Measurements from ENCODE around the gene POLG. TPM values are rescaled to one million over a fixed set of nuclear protein-coding genes. Genes with fewer than 3 reads are reported as not detected.

POLG gene
- total RNA-seq, 2 experiments from 2014 or later: 106 to 109 TPM

DNA sequence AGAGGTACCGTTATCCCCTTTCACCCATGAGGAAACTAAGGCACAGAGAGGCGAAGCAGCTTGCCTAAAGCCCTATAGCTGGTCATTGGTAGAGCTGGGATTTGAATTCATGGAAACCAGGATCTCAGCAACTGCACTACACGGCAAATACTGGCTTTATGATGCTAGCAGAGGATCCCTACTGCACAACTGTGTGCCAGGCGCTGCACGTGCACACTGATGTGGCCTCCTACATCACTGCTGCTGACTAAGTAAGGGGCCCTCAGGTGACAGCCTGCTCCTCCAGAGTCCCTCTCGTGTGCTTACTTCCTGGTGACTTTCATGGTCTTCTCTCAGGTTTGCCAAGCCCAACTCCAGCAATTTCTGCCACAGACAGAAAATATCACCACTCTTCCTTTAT, 3.4 kb upstream of the POLG start:
- Mint-ChIP-seq H3K4me1 (peaks cover 21% of the 10 kb centered on the region), H3K27me3 (peaks cover 13% of the 10 kb centered on the region), H3K9me3 (no peaks in the 10 kb centered on the region), H3K36me3 (ENCODE audit: low read depth) (peaks cover 10% of the 10 kb centered on the region), H3K27ac (no peak overlapping the region), H3K4me3 (no peak overlapping the region)
- no peak for DNase-seq
- POLR2A ChIA-PET: interaction anchor here (1.0 kb wide), 1 partner anchor 64 kb away, joined by 3 read pairs; no protein-coding TSS in a partner anchor
- CTCF ChIA-PET: interaction anchor here (6.5 kb wide), 1 partner anchor 20 kb away, joined by 47 read pairs; no protein-coding TSS in a partner anchor

DNA sequence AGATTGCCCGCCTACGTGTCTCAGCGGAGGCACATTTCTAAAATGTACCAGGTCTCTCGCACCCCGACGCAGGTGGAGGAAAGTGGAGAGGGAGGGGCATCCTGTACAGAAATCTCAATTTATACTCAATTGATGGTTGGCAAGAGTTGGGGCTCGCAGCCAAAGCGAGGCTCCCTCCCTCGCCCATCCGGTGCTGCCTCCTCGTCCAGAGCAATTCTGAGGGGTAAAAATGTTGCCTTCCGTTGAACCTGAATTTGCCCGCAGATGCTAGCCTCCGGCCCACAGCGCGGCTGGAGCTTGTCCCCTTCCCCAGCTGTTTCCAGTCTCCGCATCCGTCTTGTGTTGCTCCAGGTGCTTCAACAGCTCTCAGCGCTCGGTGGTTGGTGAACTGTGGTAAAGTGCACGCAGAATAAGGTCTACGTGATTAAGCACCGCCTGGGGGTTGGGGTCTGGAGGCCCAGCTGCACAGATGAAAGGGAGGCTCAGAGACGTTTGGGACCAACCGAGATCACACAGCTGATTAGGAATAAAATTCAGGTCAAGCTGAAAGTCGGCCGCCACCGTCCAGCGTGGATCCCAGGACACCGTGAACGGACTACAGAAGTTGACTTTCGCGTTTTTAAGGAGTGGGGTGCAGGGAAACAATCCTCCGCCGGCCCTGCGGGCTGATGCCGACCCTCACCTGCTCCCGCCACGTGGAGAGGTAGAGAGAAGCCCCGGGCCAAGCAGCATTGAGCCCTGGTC, 846 bp upstream of the POLG start:
- Mint-ChIP-seq H3K4me3 (peak overlapping the region; percentile 84), H3K4me1 (peaks cover 46% of the 10 kb centered on the region), H3K27me3 (peaks cover 8% of the 10 kb centered on the region), H3K27ac (peak overlapping the region; percentile 93), H3K36me3 (ENCODE audit: low read depth) (peaks cover 33% of the 10 kb centered on the region), H3K9me3 (no peaks in the 10 kb centered on the region)
- no peak for DNase-seq
- CTCF ChIA-PET: interaction anchor here (0.7 to 6.5 kb wide), 8 partner anchors 9 to 132 kb away, joined by 3 to 47 read pairs (median 4); partner anchors contain the start of gene FANCI
- POLR2A ChIA-PET: interaction anchor here (0.9 to 10.5 kb wide), 8 partner anchors 9 to 137 kb away, joined by 3 to 156 read pairs (median 4); partner anchors contain the start of gene FANCI

DNA sequence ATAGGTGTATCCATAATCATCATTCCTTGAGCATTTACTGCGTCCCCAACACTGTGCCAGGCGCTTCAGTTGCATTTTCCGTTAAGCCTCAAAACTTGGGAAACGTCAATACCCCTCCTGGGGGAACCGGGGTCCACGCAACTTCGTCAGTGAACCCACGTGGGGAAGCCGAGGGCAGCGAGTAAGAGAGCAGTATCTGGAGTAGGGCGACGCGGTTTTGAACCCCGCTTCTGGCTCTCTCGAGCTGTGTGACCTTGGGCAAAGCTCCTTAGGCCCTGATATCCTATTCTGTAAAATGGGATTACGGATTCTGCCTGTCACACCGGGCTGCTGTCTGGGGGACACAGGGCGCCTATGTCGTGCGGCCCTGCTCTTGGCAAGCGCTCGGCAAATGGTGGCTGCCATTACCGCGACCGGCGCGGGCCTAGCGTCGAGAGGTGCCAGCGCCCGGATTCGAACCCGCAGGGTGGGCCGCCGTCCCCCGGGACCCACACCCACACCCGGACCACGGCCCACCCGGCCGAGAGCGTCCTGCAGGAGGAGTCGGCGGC, 590 bp downstream of the POLG start:
- POLR2A ChIA-PET: interaction anchor here (1.0 to 10.5 kb wide), 6 partner anchors 16 to 241 kb away, joined by 3 to 156 read pairs (median 12); partner anchors contain the start of genes FANCI and TICRR
- CTCF ChIA-PET: interaction anchor here (0.7 to 6.5 kb wide), 3 partner anchors 10 to 127 kb away, joined by 3 to 47 read pairs (median 17); no protein-coding TSS in a partner anchor
- Mint-ChIP-seq H3K4me3 (peak overlapping the region; percentile 79), H3K36me3 (ENCODE audit: low read depth) (peaks cover 48% of the 10 kb centered on the region), H3K9me3 (no peaks in the 10 kb centered on the region), H3K27ac (peak overlapping the region; percentile 68), H3K4me1 (peaks cover 60% of the 10 kb centered on the region), H3K27me3 (peaks cover 6% of the 10 kb centered on the region)
- DNase-seq: no peak

DNA sequence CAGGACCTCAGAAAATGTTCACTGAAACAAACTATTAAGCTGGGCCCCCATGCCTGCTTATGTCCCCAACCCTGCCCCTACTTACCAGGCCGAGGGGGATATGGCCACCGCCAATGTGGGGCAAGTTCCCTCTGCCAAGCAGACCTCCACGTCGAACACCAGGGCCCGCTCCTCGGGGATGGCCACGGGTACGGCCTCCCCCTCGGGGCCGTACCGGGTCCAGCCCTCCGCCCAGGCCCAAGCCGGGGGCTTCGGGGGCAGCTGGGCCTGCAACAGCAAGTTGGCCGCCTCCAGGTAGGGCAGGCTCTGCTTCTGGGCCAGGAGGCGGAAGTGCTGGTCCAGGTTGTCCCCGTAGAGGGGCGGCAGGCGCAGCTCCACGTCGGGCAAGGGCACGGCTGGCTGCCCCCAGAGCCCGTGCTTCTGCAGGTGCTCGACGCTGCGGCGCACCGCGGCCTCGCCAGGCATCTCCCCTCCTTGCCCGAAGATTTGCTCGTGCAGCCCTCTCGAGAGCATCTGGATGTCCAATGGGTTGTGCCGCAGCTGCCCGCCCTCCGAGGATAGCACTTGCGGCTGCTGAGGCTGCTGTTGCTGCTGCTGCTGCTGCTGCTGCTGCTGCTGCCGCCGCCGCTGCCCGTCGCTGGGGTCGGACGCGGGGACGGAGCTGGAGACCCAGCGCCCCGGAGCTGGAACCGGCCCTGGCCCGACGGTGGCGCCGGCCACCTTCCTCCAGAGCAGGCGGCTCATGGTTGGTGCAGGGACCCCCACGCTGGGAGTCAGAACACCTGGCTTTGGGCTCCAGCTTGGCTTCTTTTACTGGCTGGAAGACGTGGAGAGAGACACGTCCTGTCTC, 1.4 kb downstream of the POLG start:
- no peak for DNase-seq
- Mint-ChIP-seq H3K27ac (peak overlapping the region; percentile 68), H3K4me3 (peak overlapping the region; percentile 79), H3K36me3 (ENCODE audit: low read depth) (peaks cover 56% of the 10 kb centered on the region), H3K27me3 (peaks cover 4% of the 10 kb centered on the region), H3K9me3 (no peaks in the 10 kb centered on the region), H3K4me1 (peaks cover 63% of the 10 kb centered on the region)
- ChIA-PET POLR2A (interaction anchor here (0.6 to 10.5 kb wide), 5 partner anchors 15 to 242 kb away, joined by 3 to 156 read pairs (median 19); partner anchors contain the start of genes FANCI and TICRR), CTCF (interaction anchor here (0.6 to 1.2 kb wide), 4 partner anchors 11 to 1621 kb away, joined by 3 to 5 read pairs (median 3); no protein-coding TSS in a partner anchor)

DNA sequence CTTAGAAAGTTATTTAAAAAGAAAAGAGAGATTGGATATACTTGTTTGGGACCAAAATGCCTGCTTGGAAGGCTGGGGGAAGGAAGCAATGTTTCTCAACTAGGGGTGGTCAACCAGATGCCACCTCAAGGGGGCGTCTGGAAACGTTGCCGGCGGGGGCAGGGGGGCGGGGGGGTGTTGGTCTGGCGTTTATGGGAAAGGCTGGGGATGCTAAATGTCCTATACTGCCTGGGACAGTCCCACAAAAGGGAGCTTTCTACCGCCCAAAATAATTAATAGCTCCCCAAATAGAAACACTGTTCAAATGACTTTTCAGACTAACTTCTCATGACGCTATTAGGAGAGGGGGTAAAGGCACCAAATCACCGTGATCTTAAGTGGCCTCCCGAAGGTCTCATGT, 2.2 kb downstream of the POLG start:
- ChIA-PET POLR2A (interaction anchor here (3.5 to 10.5 kb wide), 2 partner anchors 14 to 31 kb away, joined by 19 to 156 read pairs; no protein-coding TSS in a partner anchor), CTCF (interaction anchor here (0.6 to 1.2 kb wide), 3 partner anchors 27 to 1622 kb away, joined by 3 to 5 read pairs (median 3); no protein-coding TSS in a partner anchor)
- Mint-ChIP-seq H3K27me3 (peaks cover 4% of the 10 kb centered on the region), H3K4me3 (peak overlapping the region; percentile 65), H3K9me3 (no peaks in the 10 kb centered on the region), H3K27ac (peak overlapping the region; percentile 37), H3K4me1 (peaks cover 65% of the 10 kb centered on the region), H3K36me3 (ENCODE audit: low read depth) (peaks cover 61% of the 10 kb centered on the region)
- no peak for DNase-seq

DNA sequence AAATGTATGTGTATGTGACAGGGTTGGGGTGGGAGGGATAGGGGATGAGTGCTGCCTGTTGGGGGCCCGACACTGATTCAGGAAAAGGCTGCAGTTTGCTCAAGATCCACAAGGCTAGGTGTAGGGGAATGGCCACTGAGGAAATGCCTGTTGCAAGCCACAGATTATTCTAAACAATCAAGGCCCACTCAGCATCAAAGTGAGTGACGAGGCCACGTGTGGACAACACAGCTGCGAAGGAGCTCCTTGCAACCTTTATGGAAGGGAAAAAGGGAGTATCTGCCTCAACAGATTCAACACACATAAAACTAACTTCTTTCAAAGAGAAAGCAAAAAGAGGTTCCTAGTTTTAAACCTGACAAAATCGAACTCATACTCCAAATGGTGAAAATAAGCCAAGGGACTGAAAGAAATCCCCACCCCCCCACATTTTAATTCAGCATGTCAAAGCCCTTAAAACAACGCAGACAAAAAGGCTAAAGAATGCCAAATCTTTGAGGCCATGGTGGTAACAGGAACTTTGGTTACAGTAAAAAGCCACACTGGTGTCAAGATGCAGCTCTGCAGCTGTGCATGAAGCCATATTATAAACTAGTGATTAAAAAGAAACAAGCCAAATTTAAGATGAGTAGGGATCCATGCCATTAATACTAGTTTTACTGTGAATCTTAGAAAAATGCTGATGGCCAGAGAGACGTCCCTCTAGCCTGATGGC, 3.6 kb downstream of the POLG start:
- POLR2A ChIA-PET: interaction anchor here (0.8 to 10.5 kb wide), 4 partner anchors 13 to 128 kb away, joined by 3 to 156 read pairs (median 10); partner anchors contain the start of gene FANCI

DNA sequence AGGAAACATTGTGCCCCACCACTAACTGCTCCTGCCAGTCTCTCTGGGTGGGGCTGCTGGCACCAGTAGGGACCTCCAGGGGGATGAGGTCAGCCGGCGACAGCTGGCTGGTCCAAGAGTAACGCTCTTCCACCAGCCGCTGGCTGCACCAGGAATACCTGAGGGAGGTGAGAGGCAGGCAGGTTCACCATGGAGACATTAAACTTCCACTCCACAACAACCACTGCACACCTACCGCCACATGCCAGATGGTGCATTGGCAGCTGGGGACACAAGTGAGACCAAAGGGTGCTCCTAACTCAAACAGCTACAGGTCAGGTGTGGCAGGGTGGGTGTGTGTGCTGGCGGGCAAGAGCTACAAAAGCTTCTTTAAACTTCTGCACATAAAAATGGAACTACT, 4.5 kb downstream of the POLG start:
- H3K27ac Mint-ChIP-seq: peak overlapping the region; percentile 85
- peaks cover 82% of the 10 kb centered on the region for H3K36me3 Mint-ChIP-seq (ENCODE audit: low read depth)
- H3K4me3 Mint-ChIP-seq: no peak overlapping the region
- peaks cover 55% of the 10 kb centered on the region for H3K4me1 Mint-ChIP-seq
- peaks cover 4% of the 10 kb centered on the region for H3K27me3 Mint-ChIP-seq
- ChIA-PET POLR2A (interaction anchor here (0.8 to 10.5 kb wide), 6 partner anchors 12 to 127 kb away, joined by 3 to 156 read pairs (median 8); partner anchors contain the start of gene FANCI), CTCF (interaction anchor here (1.0 to 3.8 kb wide), 5 partner anchors 10 to 242 kb away, joined by 3 to 18 read pairs (median 4); partner anchors contain the start of gene ABHD2)
- DNase-seq: no peak
- no peaks in the 10 kb centered on the region for H3K9me3 Mint-ChIP-seq

More for the DNA sequence above, 3.6 kb downstream of the POLG start:
- Mint-ChIP-seq H3K4me1 (peaks cover 62% of the 10 kb centered on the region), H3K9me3 (no peaks in the 10 kb centered on the region), H3K27ac (peak overlapping the region; percentile 85), H3K4me3 (peak overlapping the region; percentile 52), H3K27me3 (peaks cover 4% of the 10 kb centered on the region), H3K36me3 (ENCODE audit: low read depth) (peaks cover 74% of the 10 kb centered on the region)
- no peak for DNase-seq
- CTCF ChIA-PET: interaction anchor here (0.7 to 3.8 kb wide), 5 partner anchors 28 to 1685 kb away, joined by 3 to 18 read pairs (median 5); no protein-coding TSS in a partner anchor

DNA sequence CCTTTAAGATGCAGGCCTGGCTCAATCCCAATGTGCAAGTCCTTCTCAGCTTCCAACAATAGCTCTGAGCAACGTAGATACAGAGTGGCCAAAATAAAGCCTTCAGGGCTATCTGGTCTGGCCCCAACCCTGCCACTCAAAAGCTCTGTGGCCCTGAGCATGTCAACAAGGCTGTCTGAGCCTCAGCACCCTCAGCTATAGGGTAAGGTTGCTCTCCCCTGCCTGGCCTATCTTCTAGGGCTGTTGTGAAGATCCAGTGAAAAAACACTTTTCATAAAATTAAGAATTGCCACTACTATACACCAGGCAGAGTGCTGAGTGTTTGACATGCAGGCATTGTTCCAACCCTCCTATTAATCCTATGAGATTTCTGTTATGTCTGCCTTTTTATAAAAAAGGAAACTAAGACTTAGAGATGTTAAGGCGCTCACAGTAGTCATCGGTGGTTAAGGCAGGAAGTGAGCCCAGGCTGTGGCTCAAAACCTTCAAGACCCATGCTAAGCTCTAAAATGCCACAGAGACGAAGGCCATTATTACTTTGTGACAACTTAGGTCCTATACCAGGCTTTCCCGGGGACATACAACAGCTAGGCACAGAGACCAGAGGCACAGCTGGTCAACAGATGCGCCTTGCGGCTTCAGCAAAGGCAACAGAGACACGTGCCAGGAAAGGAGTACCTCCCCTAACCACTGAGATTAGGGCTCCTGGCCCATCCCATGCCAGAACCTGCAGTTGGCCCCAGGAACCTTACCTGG, 5.1 kb downstream of the POLG start:
- DNase-seq: peak; percentile 72
- H3K27ac Mint-ChIP-seq: peak overlapping the region; percentile 85
- CTCF ChIA-PET: interaction anchor here (0.6 to 3.8 kb wide), 6 partner anchors 9 to 241 kb away, joined by 3 to 18 read pairs (median 4); partner anchors contain the start of gene ABHD2
- peaks cover 83% of the 10 kb centered on the region for H3K36me3 Mint-ChIP-seq (ENCODE audit: low read depth)
- H3K4me3 Mint-ChIP-seq: peak overlapping the region; percentile 46
- peaks cover 51% of the 10 kb centered on the region for H3K4me1 Mint-ChIP-seq
- H3K9me3 Mint-ChIP-seq: no peaks in the 10 kb centered on the region
- POLR2A ChIA-PET: interaction anchor here (0.7 to 10.5 kb wide), 7 partner anchors 11 to 237 kb away, joined by 3 to 156 read pairs (median 7); partner anchors contain the start of gene FANCI
- H3K27me3 Mint-ChIP-seq: no peaks in the 10 kb centered on the region

DNA sequence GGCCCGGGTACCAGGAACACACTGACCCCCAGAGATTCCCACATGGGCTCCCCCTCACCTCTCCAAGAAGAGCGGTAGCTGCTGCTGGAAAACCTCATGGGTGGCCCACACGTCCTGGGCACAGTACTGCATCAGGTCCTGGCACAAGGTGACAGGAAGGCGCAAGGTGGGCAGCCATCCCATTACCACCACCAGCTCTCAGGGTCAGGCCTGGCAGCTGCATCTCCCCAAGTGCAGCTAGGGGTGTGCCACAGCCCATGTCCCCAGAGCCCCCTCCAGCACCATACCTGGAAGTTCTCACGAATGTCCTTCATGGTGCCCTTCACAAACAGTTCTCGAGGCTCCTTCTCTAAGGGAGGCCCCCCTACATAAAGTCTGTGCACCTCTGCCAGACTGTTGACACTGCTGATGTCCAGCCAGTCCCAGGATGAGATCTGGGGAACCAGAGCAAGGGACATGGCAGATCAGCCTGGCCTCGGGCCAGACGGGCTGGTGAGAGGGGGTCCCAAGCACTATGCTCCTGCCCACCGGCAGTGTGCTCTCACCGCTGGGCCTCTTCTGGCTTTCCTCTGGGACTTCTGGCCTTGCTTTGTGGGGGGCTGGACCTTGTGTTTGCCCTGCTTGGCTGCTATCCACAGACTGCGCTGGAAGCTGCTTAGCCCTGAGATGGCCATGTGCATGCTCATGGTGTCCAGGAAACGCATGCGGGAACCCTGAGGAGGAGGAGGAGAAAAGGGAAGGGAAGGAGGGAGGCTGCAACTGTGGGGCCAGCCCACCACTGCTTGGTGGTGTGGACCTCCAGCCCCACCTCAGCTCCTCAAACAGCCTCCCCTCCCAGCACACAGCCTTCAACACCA, 6.0 kb downstream of the POLG start:
- H3K27ac Mint-ChIP-seq: peak overlapping the region; percentile 85
- peaks cover 89% of the 10 kb centered on the region for H3K36me3 Mint-ChIP-seq (ENCODE audit: low read depth)
- H3K9me3 Mint-ChIP-seq: no peaks in the 10 kb centered on the region
- CTCF ChIA-PET: interaction anchor here (1.0 to 3.8 kb wide), 5 partner anchors 8 to 122 kb away, joined by 3 to 18 read pairs (median 4); no protein-coding TSS in a partner anchor
- POLR2A ChIA-PET: interaction anchor here (1.7 to 10.5 kb wide), 4 partner anchors 10 to 84 kb away, joined by 7 to 156 read pairs (median 10); partner anchors contain the start of gene FANCI
- H3K4me1 Mint-ChIP-seq: peaks cover 48% of the 10 kb centered on the region
- DNase-seq: no peak
- no peak overlapping the region for H3K4me3 Mint-ChIP-seq
- no peaks in the 10 kb centered on the region for H3K27me3 Mint-ChIP-seq

DNA sequence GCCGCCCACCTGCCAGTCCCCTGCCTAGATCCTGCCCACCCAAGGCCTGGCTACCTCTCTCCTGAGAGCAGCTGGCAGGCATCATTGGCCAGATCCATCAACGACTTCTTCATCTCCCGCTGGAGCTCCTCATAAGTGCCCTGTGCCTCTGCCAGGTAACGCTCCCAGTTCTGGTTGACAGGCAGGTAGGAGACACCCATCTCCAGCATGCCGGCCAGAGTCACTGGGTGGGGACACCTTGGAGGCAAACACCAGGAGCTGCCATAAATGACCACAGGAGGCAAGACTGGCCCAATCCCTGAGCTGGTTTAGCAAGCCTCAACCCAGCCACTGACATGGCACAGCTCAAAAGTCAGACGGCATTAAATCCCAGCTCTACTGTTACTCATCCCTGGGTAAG, 7.5 kb downstream of the POLG start:
- CTCF ChIA-PET: interaction anchor here (1.1 to 1.8 kb wide), 2 partner anchors 8 to 31 kb away, joined by 4 read pairs; no protein-coding TSS in a partner anchor
- POLR2A ChIA-PET: interaction anchor here (0.7 to 10.5 kb wide), 4 partner anchors 8 to 83 kb away, joined by 3 to 156 read pairs (median 4); partner anchors contain the start of gene POLG
- no peak for DNase-seq
- Mint-ChIP-seq H3K27me3 (no peaks in the 10 kb centered on the region), H3K36me3 (ENCODE audit: low read depth) (peaks cover 93% of the 10 kb centered on the region), H3K4me3 (no peak overlapping the region), H3K27ac (no peak overlapping the region), H3K9me3 (no peaks in the 10 kb centered on the region), H3K4me1 (peaks cover 42% of the 10 kb centered on the region)

Measured in activated CD4-positive, alpha-beta memory T cell treated with anti-CD3 and anti-CD28 coated beads, Interleukin-2, amount 10 ng/mL, durations not matched to agents 7 days and 5 days (primary cell).